MM.1S (cell line): ENCODE data around the gene PPIF.

Experiments used
- DNase-seq: peaks from one replicate; pipeline ENCODE4 v3.0.0-alpha.2; 2015
- H2AFZ ChIP-seq: fragments of 300-600 bp; sonication (generic); 2 replicates; pipeline ENCODE4 v1.6.0; 2016; ENCODE audit warnings: antibody characterized with exemption, low read length
- H3F3A ChIP-seq: fragments of 300-600 bp; sonication (generic); 2 replicates; pipeline ENCODE4 v1.6.1; 2016; ENCODE audit warnings: mild to moderate bottlenecking, antibody characterized with exemption, low read length, moderate library complexity, mixed read lengths; ENCODE audit not compliant: insufficient read depth
- H3K27ac ChIP-seq: fragments of 300-600 bp; sonication (generic); 2 replicates; pipeline ENCODE4 v1.5.1; 2016; ENCODE audit warnings: mild to moderate bottlenecking, low read length
- H3K27me3 ChIP-seq: fragments of 300-600 bp; sonication (generic); replicated peaks from 2 replicates; pipeline ENCODE4 v1.6.0; 2016; ENCODE audit warnings: low read length; ENCODE audit not compliant: insufficient read depth
- H3K36me3 ChIP-seq: fragments of 300-600 bp; sonication (generic); replicated peaks from 2 replicates; pipeline ENCODE4 v1.6.1; 2016; ENCODE audit warnings: mild to moderate bottlenecking, low read length, mixed read lengths; ENCODE audit not compliant: insufficient read depth
- H3K4me1 ChIP-seq: fragments of 300-600 bp; sonication (generic); 2 replicates; pipeline ENCODE4 v1.6.1; 2016; ENCODE audit warnings: low read length, mixed read lengths
- H3K4me2 ChIP-seq: fragments of 300-600 bp; sonication (generic); 2 replicates; pipeline ENCODE4 v1.6.0; 2016; ENCODE audit warnings: low read depth, low read length
- H3K4me3 ChIP-seq: fragments of 300-600 bp; sonication (generic); 2 replicates; pipeline ENCODE4 v1.5.1; 2016; ENCODE audit warnings: low read length, mixed read lengths
- H3K79me2 ChIP-seq: fragments of 300-600 bp; sonication (generic); 2 replicates; pipeline ENCODE4 v1.6.1; 2016; ENCODE audit warnings: mixed run types, low read length, mixed read lengths
- H3K9ac ChIP-seq: fragments of 300-600 bp; sonication (generic); 2 replicates; pipeline ENCODE4 v1.6.1; 2016; ENCODE audit warnings: low read length, mixed read lengths
- H3K9me2 ChIP-seq: fragments of 300-600 bp; sonication (generic); replicated peaks from 2 replicates; pipeline ENCODE4 v1.6.1; 2016; ENCODE audit warnings: mild to moderate bottlenecking, low read length, mixed read lengths; ENCODE audit not compliant: insufficient read depth
- H3K9me3 ChIP-seq: fragments of 300-600 bp; sonication (generic); replicated peaks from 2 replicates; pipeline ENCODE4 v1.6.1; 2016; ENCODE audit warnings: mild to moderate bottlenecking, low read length, mixed read lengths; ENCODE audit not compliant: insufficient read depth
- H4K20me1 ChIP-seq: fragments of 300-600 bp; sonication (generic); 2 replicates; pipeline ENCODE4 v1.6.1; 2016; ENCODE audit warnings: mild to moderate bottlenecking, low read length, moderate library complexity, mixed read lengths; ENCODE audit not compliant: insufficient read depth
- EZH2 ChIP-seq: fragments of 300-600 bp; sonication (generic); optimal IDR thresholded peaks from 2 replicates; pipeline ENCODE3; 2017; ENCODE audit warnings: low read depth, mild to moderate bottlenecking, antibody characterized with exemption, low read length, mixed read lengths
- EZH2phosphoT487 ChIP-seq: fragments of 300-600 bp; sonication (generic); IDR thresholded peaks from 2 replicates; pipeline ENCODE4 v1.6.1; 2018; ENCODE audit warnings: antibody characterized with exemption, low read length
- TF ChIP-seq, protein P1 (sequence below): fragments of 300-600 bp; sonication (generic); IDR thresholded peaks from 2 replicates; pipeline ENCODE4 v1.5.1; 2016; ENCODE audit warnings: antibody characterized with exemption, low read length, mixed read lengths

PPIF gene

DNA sequence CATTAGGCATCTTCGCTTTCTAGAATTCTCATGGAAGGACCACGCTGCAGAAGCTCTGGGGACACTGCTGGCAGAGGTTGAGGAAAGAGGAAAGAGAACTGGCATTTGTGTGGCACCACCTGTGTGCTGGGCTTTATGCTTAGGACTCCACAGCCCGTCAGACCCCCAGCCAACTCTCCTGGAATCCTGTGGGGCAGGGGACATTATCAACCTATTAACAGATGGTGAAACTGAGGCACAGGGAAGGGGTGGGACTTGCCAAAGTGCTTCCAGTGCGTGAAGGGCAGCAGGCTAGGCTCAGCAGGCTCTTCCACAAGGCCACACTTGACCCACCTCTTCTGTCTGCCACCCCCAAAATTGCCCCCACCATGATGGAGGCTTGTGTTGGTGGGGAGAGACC, 51.4 kb downstream of the PPIF start:
- no peaks in the 10 kb centered on the region for H3F3A ChIP-seq
- no peak overlapping the region for H3K4me3 ChIP-seq
- no peak overlapping the region for H3K9ac ChIP-seq
- no peak overlapping the region for H3K4me2 ChIP-seq
- no peaks in the 10 kb centered on the region for H3K4me1 ChIP-seq
- H3K36me3 ChIP-seq = no peaks in the 10 kb centered on the region
- H3K9me3 ChIP-seq = no peaks in the 10 kb centered on the region
- no peak for TF ChIP-seq EZH2phosphoT487
- no peak for TF ChIP-seq EZH2
- TF ChIP-seq, protein P1, sequence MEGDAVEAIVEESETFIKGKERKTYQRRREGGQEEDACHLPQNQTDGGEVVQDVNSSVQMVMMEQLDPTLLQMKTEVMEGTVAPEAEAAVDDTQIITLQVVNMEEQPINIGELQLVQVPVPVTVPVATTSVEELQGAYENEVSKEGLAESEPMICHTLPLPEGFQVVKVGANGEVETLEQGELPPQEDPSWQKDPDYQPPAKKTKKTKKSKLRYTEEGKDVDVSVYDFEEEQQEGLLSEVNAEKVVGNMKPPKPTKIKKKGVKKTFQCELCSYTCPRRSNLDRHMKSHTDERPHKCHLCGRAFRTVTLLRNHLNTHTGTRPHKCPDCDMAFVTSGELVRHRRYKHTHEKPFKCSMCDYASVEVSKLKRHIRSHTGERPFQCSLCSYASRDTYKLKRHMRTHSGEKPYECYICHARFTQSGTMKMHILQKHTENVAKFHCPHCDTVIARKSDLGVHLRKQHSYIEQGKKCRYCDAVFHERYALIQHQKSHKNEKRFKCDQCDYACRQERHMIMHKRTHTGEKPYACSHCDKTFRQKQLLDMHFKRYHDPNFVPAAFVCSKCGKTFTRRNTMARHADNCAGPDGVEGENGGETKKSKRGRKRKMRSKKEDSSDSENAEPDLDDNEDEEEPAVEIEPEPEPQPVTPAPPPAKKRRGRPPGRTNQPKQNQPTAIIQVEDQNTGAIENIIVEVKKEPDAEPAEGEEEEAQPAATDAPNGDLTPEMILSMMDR = no peak
- H2AFZ ChIP-seq = no peak overlapping the region
- no peak overlapping the region for H3K27ac ChIP-seq
- H3K9me2 ChIP-seq = no peaks in the 10 kb centered on the region
- no peak for DNase-seq
- H3K27me3 ChIP-seq = no peaks in the 10 kb centered on the region
- no peaks in the 10 kb centered on the region for H3K79me2 ChIP-seq
- H4K20me1 ChIP-seq = no peaks in the 10 kb centered on the region

DNA sequence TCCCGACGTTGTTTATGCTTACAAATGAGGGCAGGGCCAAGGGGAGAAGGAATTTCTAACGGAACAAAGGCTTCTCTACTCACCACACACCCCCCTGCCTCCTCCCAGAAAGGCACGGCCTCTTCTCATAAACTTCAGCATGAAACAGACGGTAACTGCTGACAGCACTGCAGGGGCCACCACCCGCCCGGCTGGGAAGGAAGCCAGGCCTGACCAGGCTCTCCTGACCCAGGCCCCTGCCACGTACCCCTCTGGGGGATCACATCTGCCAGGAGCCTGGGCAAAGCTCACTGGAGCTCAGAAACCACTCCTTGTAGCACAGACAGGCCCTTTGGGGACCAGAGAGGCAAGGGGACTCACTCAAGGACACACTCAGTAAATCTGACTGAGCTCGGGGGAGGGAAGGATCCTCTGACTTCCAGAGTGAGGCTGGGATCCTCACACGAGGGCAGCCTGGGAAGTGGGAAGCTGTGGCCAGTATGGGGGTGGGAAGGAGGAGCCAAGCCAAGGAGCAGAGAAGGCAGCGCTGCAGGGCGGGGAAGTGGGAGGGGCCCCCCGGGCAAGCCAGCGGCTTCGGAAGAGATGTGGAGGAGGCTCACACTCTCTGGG, 52.1 kb downstream of the PPIF start:
- DNase-seq = no peak
- no peak overlapping the region for H3K4me2 ChIP-seq
- no peak overlapping the region for H3K4me3 ChIP-seq
- no peaks in the 10 kb centered on the region for H3K79me2 ChIP-seq
- TF ChIP-seq EZH2 (no peak), EZH2phosphoT487 (no peak)
- TF ChIP-seq, protein P1 = no peak
- H3K4me1 ChIP-seq = no peaks in the 10 kb centered on the region
- H3K9me3 ChIP-seq = no peaks in the 10 kb centered on the region
- H3K9me2 ChIP-seq = no peaks in the 10 kb centered on the region
- H3K9ac ChIP-seq = no peak overlapping the region
- no peak overlapping the region for H3K27ac ChIP-seq
- no peaks in the 10 kb centered on the region for H3F3A ChIP-seq
- no peaks in the 10 kb centered on the region for H3K27me3 ChIP-seq
- H3K36me3 ChIP-seq = no peaks in the 10 kb centered on the region
- H2AFZ ChIP-seq = no peak overlapping the region
- H4K20me1 ChIP-seq = no peaks in the 10 kb centered on the region

DNA sequence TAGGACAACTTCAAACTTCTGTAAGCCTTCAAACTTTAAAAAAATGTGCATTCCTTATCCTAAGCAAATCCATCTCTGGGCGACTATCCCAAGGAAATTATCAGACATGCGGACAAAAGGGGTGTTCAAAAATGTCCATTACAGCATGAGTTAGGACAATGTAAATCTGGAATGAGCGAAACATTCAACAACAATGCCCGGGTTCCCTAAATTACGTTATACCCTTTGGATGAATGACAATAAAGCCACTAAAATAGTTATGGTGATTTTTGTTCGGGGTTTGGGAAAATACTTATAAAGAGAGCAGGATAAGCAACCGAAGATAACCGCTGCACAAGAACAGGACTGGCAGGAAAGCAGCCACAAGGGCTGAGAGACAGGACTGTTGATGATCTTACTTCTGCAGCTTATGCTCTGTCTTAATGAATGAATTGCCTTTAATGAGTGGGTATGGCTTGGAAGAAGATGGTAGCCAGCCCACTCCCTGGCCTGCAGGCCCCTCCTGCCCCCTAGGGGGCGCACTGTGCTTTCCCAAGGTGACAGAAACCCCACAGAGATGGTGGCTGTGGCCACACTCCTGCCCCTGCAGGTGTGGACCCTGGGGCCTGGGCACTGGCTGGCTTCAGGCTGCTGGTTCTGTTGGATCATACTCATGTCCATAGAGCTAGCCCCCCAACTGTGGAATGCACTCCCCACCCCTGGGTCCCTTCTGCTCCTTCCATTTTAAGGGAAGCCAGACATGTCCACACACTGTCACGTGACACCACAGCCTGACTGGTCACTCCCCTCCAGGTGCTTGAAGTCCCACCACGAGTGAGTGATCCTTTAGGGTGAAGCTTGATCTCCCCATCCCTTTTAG, 53.1 kb downstream of the PPIF start:
- no peaks in the 10 kb centered on the region for H3K36me3 ChIP-seq
- no peak overlapping the region for H3K4me2 ChIP-seq
- no peak overlapping the region for H3K4me3 ChIP-seq
- H3K9me2 ChIP-seq = no peaks in the 10 kb centered on the region
- no peak overlapping the region for H3K9ac ChIP-seq
- TF ChIP-seq EZH2phosphoT487 (no peak), EZH2 (no peak)
- TF ChIP-seq, protein P1 = peak; percentile 91
- H3K27me3 ChIP-seq = no peaks in the 10 kb centered on the region
- H4K20me1 ChIP-seq = no peaks in the 10 kb centered on the region
- H3K27ac ChIP-seq = no peak overlapping the region
- H3F3A ChIP-seq = no peaks in the 10 kb centered on the region
- no peaks in the 10 kb centered on the region for H3K9me3 ChIP-seq
- peak; percentile 52 for DNase-seq
- no peak overlapping the region for H2AFZ ChIP-seq
- peaks cover 3% of the 10 kb centered on the region for H3K4me1 ChIP-seq
- H3K79me2 ChIP-seq = no peaks in the 10 kb centered on the region
